HEK293T (cell line): ENCODE results near the gene CYP24A1.

ENCODE experiments used
- ARNT ChIP-seq: fragments of 450-650 bp; IDR thresholded peaks from 2 replicates; pipeline ENCODE4 v1.6.1; 2017; ENCODE audit warnings: mild to moderate bottlenecking
- FOXK2 ChIP-seq: fragments of 450-650 bp; IDR thresholded peaks from 2 replicates; pipeline ENCODE4 v1.6.1; 2016; ENCODE audit warnings: mild to moderate bottlenecking
- NFRKB ChIP-seq: fragments of 450-650 bp; IDR thresholded peaks from 2 replicates; pipeline ENCODE4 v1.6.1; 2016; ENCODE audit warnings: mild to moderate bottlenecking, moderate library complexity
- PKNOX1 ChIP-seq: fragments of 450-650 bp; IDR thresholded peaks from 2 replicates; pipeline ENCODE4 v1.6.1; 2016
- SP1 ChIP-seq: fragments of 450-650 bp; IDR thresholded peaks from 2 replicates; pipeline ENCODE4 v1.6.1; 2017
- TARDBP ChIP-seq: fragments of 450-650 bp; IDR thresholded peaks from 2 replicates; pipeline ENCODE4 v1.6.1; 2016

- no peak for TF ChIP-seq TARDBP
- TF ChIP-seq ARNT: no peak
- TF ChIP-seq NFRKB: no peak
- TF ChIP-seq FOXK2: no peak
- no peak for TF ChIP-seq SP1
- TF ChIP-seq PKNOX1: no peak
Observed at GRCh38 chr20:54177378-54177777, 3.6 kb upstream of the CYP24A1 start.
